NCI-H446 treated with DMSO at 0.1 percent for 48 hours (cell line): ENCODE data around the gene PRPF38B.
"Not testable (repeated sequence)": the region's sequence is repeated elsewhere in the genome, so short reads cannot be mapped to it uniquely, and the experiment has no call there.

Source experiments
- DNase-seq: peaks from one replicate; lab custom pipeline; 2025; lab: John Stamatoyannopoulos, UW

PRPF38B gene

GRCh38 chr1:108679586-108680213 lies 12.4 kb upstream of the PRPF38B start:
- no peak for DNase-seq

- not testable (repeated sequence) for DNase-seq
These were observed 10.4 kb upstream of the PRPF38B start for GRCh38 chr1:108681701-108682100.

- no peak for DNase-seq
These were observed 6.6 kb upstream of the PRPF38B start for GRCh38 chr1:108685529-108685928.

GRCh38 chr1:108686614-108687313 lies 5.3 kb upstream of the PRPF38B start:
- DNase-seq, result peak; percentile 10

- no peak for DNase-seq
These were observed 775 bp upstream of the PRPF38B start for GRCh38 chr1:108691128-108691941.

GRCh38 chr1:108692724-108693655 lies 880 bp downstream of the PRPF38B start:
- peak; percentile 47 for DNase-seq

- no peak for DNase-seq
These were observed 3.4 kb downstream of the PRPF38B start for GRCh38 chr1:108695535-108695934.

GRCh38 chr1:108699375-108700332 lies 7.5 kb downstream of the PRPF38B start:
- DNase-seq, result no peak

GRCh38 chr1:108701176-108701849 lies 9.2 kb downstream of the PRPF38B start:
- DNase-seq, result no peak

GRCh38 chr1:108702109-108702508 lies 10.0 kb downstream of the PRPF38B start:
- DNase-seq, result not testable (repeated sequence)

- no peak for DNase-seq
These were observed 11.8 kb downstream of the PRPF38B start for GRCh38 chr1:108703939-108704338.

GRCh38 chr1:108704496-108704895 lies 12.4 kb downstream of the PRPF38B start:
- no peak for DNase-seq

- DNase-seq, result no peak
These were observed 14.5 kb downstream of the PRPF38B start for GRCh38 chr1:108706643-108707042.

- no peak for DNase-seq
These were observed 16.9 kb downstream of the PRPF38B start for GRCh38 chr1:108708691-108709660.

GRCh38 chr1:108712606-108713150 lies 20.6 kb downstream of the PRPF38B start, which contains the start of gene FNDC7:
Gene FNDC7 (plus strand): TSS chr1:108712908. CDS start chr1:108712934, 26 bp downstream.
- DNase-seq, result no peak

GRCh38 chr1:108715932-108716331 lies 23.8 kb downstream of the PRPF38B start:
- no peak for DNase-seq

GRCh38 chr1:108716437-108717230 lies 24.5 kb downstream of the PRPF38B start:
- DNase-seq, result no peak
